Measurements from ENCODE around the gene UBE2I. TPM values are rescaled to one million over a fixed set of nuclear protein-coding genes. Genes with fewer than 3 reads are reported as not detected.

Gene UBE2I
- total and polyA plus RNA-seq, 4 donors: 35.7 to 86.7 (median 72.4) TPM

GRCh38 chr16:1332618-1333148 lies 23.2 kb downstream of the UBE2I start:
- ATAC-seq (ENCODE audit: low FRiP score): no peak
- Histone ChIP-seq H3K36me3 (ENCODE audit: control insufficient read depth in 1 of 2, insufficient read depth in 2 of 2, low read length in 1 of 2) (no peaks in the 10 kb centered on the region), H3K27me3 (ENCODE audit: control insufficient read depth in 1 of 2, insufficient read depth in 2 of 2, low read length in 1 of 2) (no peaks in the 10 kb centered on the region), H3K4me1 (ENCODE audit: control insufficient read depth in 1 of 2, insufficient read depth in 2 of 2, low read length in 2 of 2) (no peaks in the 10 kb centered on the region), H3K4me3 (ENCODE audit: low read length in 2 of 2) (no peak overlapping the region), H3K9me3 (ENCODE audit: control insufficient read depth, low read length) (peaks cover 2% of the 10 kb centered on the region), H3K27ac (ENCODE audit: low read depth in 1 of 2, low read length in 2 of 2) (no peak overlapping the region)
- 3 to 5% methylated on average over 24 to 26 of the region's 26 CpGs for WGBS, 2 donors
- no peak for DNase-seq
- intact Hi-C loops (cut with DNase I): no loop called here

DNA sequence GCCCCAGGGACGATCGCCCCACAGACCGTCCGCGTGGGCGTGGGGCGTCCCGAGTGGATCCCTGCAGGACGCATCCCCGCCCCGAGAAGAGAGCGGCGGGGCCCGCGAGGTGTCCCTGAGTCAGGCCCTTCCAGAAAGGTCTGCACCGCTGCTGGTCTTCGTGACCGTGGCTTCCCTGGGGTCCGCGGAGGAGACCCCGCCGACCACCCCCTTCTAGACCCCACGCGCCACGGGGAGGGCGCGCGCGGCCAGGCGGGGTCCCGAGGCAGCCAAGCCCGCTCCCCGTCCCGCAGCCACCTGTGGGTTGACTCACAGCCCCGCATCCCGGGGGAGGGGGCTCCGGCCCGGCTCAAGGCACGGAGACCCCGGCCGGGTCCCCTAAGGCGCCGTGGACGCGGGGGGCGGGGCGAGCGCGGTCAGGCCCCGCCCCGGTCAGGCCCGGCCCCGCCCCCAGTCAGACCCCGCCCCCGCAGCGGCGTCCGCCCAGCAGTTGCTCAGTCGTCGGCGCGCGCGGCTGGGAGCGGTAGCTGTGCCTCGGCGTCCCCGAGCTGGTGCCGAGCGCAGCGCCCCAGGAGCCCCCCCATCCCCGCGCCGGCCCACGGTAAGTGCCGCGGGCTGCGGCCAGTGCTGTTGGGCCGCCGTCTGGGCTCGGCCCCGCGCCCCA lies 23.8 kb downstream of the UBE2I start, which contains the start of gene BAIAP3:
TSS of gene BAIAP3 (plus strand) at position 497 of the 664 bp plus-strand sequence. CDS start 4,905 bp downstream, outside the sequence.
- no peaks in the 10 kb centered on the region for H3K36me3 ChIP-seq (ENCODE audit: control insufficient read depth in 1 of 2, insufficient read depth in 2 of 2, low read length in 1 of 2)
- intact Hi-C loops (cut with DNase I): no loop called here
- ATAC-seq (ENCODE audit: low FRiP score) (no peak), DNase-seq (peak in 1 of 2 donors; percentile 88)
- no peaks in the 10 kb centered on the region for H3K4me1 ChIP-seq (ENCODE audit: control insufficient read depth in 1 of 2, insufficient read depth in 2 of 2, low read length in 2 of 2)
- 3 to 4% methylated on average over 43 to 83 of the region's 83 CpGs for WGBS, 2 donors
- H3K4me3 ChIP-seq (ENCODE audit: low read length in 2 of 2): no peak within 1 kb of the TSS
- H3K27me3 ChIP-seq (ENCODE audit: control insufficient read depth in 1 of 2, insufficient read depth in 2 of 2, low read length in 1 of 2): no peaks in the 10 kb centered on the region
- peaks cover 2% of the 10 kb centered on the region for H3K9me3 ChIP-seq (ENCODE audit: control insufficient read depth, low read length)
- H3K27ac ChIP-seq (ENCODE audit: low read depth in 1 of 2, low read length in 2 of 2): no peak within 1 kb of the TSS

- Histone ChIP-seq H3K36me3 (ENCODE audit: control insufficient read depth in 1 of 2, insufficient read depth in 2 of 2, low read length in 1 of 2) (no peaks in the 10 kb centered on the region), H3K4me3 (ENCODE audit: low read length in 2 of 2) (no peak overlapping the region), H3K4me1 (ENCODE audit: control insufficient read depth in 1 of 2, insufficient read depth in 2 of 2, low read length in 2 of 2) (no peaks in the 10 kb centered on the region), H3K9me3 (ENCODE audit: control insufficient read depth, low read length) (peaks cover 2% of the 10 kb centered on the region), H3K27ac (ENCODE audit: low read depth in 1 of 2, low read length in 2 of 2) (no peak overlapping the region), H3K27me3 (ENCODE audit: control insufficient read depth in 1 of 2, insufficient read depth in 2 of 2, low read length in 1 of 2) (no peaks in the 10 kb centered on the region)
- DNase-seq (no peak), ATAC-seq (ENCODE audit: low FRiP score) (no peak)
- intact Hi-C loops (cut with DNase I): no loop called here
- 2% methylated on average over 52 to 78 of the region's 78 CpGs for WGBS, 2 donors
These were observed 24.6 kb downstream of the UBE2I start for GRCh38 chr16:1333854-1334700.

DNA sequence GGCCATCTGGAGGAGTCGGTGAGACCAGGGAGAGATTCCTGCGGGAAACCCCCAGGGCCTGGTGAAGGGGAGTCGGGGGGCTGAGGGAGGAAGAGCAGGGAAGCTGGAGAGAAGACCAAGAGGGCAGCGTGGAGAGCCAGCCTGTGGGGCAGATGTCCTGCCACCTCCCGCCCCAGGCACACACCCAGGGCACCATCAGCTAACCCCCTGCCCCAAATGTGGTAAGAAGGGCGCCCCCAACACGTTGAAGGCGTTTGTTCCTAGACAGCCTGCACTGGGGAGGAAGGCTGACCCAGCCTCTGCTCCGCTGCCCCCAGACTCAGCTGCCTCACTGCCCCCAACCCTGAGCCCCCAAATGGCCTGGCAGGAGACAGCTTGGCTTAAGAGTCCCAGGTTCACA lies 25.3 kb downstream of the UBE2I start:
- WGBS, 2 donors: 34 to 35% methylated on average over 9 of the region's 9 CpGs
- no peak overlapping the region for H3K4me3 ChIP-seq (ENCODE audit: low read length in 2 of 2)
- H3K36me3 ChIP-seq (ENCODE audit: control insufficient read depth in 1 of 2, insufficient read depth in 2 of 2, low read length in 1 of 2): no peaks in the 10 kb centered on the region
- H3K9me3 ChIP-seq (ENCODE audit: control insufficient read depth, low read length): peaks cover 2% of the 10 kb centered on the region
- H3K4me1 ChIP-seq (ENCODE audit: control insufficient read depth in 1 of 2, insufficient read depth in 2 of 2, low read length in 2 of 2): no peaks in the 10 kb centered on the region
- DNase-seq (no peak), ATAC-seq (ENCODE audit: low FRiP score) (no peak)
- H3K27me3 ChIP-seq (ENCODE audit: control insufficient read depth in 1 of 2, insufficient read depth in 2 of 2, low read length in 1 of 2): no peaks in the 10 kb centered on the region
- H3K27ac ChIP-seq (ENCODE audit: low read depth in 1 of 2, low read length in 2 of 2): no peak overlapping the region
- intact Hi-C loops (cut with DNase I): no loop called here

DNA sequence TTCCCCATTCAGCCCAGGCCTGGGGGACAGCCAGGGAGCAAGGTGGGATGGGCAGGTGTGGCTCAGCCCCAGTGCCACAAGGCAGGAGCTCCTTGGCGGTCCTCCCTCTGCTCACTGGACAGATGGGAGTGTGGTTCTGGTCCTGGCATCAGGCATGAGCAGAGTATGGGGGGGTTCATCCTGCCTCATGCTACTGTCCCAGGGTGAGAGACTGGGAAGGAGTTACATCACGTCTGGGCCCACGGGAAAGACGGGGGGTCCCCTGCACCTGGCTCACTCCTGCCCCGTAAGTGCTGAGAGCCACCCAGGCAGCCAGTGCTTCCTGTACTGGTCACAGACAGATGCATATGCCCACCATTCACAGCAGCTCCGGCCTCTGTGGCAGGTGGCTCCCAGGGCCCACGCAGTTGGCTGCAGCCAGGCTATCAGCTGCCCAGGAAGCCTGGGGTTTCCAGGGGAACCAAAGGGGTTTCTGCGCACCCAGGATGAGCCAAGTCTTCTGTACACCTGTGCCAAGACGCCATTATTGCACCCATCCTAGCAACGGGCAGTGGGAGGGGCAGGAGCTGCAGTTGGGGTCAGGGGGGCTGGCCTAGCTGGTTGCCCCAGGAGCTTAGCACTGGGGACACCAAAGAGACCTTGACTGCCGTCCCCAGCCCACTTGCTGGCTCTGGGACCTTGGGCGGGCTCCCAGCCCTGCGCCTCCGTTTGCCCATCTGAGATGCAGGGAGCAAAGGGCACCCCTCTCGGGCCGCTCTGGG lies 26.0 kb downstream of the UBE2I start:
- H3K4me1 ChIP-seq (ENCODE audit: control insufficient read depth in 1 of 2, insufficient read depth in 2 of 2, low read length in 2 of 2): no peaks in the 10 kb centered on the region
- no peaks in the 10 kb centered on the region for H3K36me3 ChIP-seq (ENCODE audit: control insufficient read depth in 1 of 2, insufficient read depth in 2 of 2, low read length in 1 of 2)
- no peak overlapping the region for H3K4me3 ChIP-seq (ENCODE audit: low read length in 2 of 2)
- no peaks in the 10 kb centered on the region for H3K27me3 ChIP-seq (ENCODE audit: control insufficient read depth in 1 of 2, insufficient read depth in 2 of 2, low read length in 1 of 2)
- peaks cover 2% of the 10 kb centered on the region for H3K9me3 ChIP-seq (ENCODE audit: control insufficient read depth, low read length)
- H3K27ac ChIP-seq (ENCODE audit: low read depth in 1 of 2, low read length in 2 of 2): no peak overlapping the region
- DNase-seq (no peak), ATAC-seq (ENCODE audit: low FRiP score) (no peak)
- intact Hi-C loops (cut with DNase I): no loop called here
- 42 to 48% methylated on average over 16 of the region's 16 CpGs for WGBS, 2 donors

- DNase-seq: no peak
- no peak for ATAC-seq (ENCODE audit: low FRiP score)
- H3K9me3 ChIP-seq (ENCODE audit: control insufficient read depth, low read length): no peaks in the 10 kb centered on the region
- H3K36me3 ChIP-seq (ENCODE audit: control insufficient read depth in 1 of 2, insufficient read depth in 2 of 2, low read length in 1 of 2): no peaks in the 10 kb centered on the region
- no peak overlapping the region for H3K27ac ChIP-seq (ENCODE audit: low read depth in 1 of 2, low read length in 2 of 2)
- H3K4me3 ChIP-seq (ENCODE audit: low read length in 2 of 2): no peak overlapping the region
- H3K4me1 ChIP-seq (ENCODE audit: control insufficient read depth in 1 of 2, insufficient read depth in 2 of 2, low read length in 2 of 2): no peaks in the 10 kb centered on the region
- 6% methylated on average over 12 of the region's 12 CpGs for WGBS, 2 donors
- intact Hi-C loops (cut with DNase I): no loop called here
- no peaks in the 10 kb centered on the region for H3K27me3 ChIP-seq (ENCODE audit: control insufficient read depth in 1 of 2, insufficient read depth in 2 of 2, low read length in 1 of 2)
These were observed 26.6 kb downstream of the UBE2I start for GRCh38 chr16:1335996-1336395.

GRCh38 chr16:1336619-1337018 lies 27.2 kb downstream of the UBE2I start:
- ATAC-seq (ENCODE audit: low FRiP score) (no peak), DNase-seq (no peak)
- Histone ChIP-seq H3K9me3 (ENCODE audit: control insufficient read depth, low read length) (no peaks in the 10 kb centered on the region), H3K36me3 (ENCODE audit: control insufficient read depth in 1 of 2, insufficient read depth in 2 of 2, low read length in 1 of 2) (no peaks in the 10 kb centered on the region), H3K27ac (ENCODE audit: low read depth in 1 of 2, low read length in 2 of 2) (no peak overlapping the region), H3K4me3 (ENCODE audit: low read length in 2 of 2) (no peak overlapping the region), H3K27me3 (ENCODE audit: control insufficient read depth in 1 of 2, insufficient read depth in 2 of 2, low read length in 1 of 2) (no peaks in the 10 kb centered on the region), H3K4me1 (ENCODE audit: control insufficient read depth in 1 of 2, insufficient read depth in 2 of 2, low read length in 2 of 2) (no peaks in the 10 kb centered on the region)
- intact Hi-C loops (cut with DNase I): no loop called here
- WGBS, 2 donors: 63 to 66% methylated on average over 15 of the region's 15 CpGs

- 38 to 44% methylated on average over 9 of the region's 9 CpGs for WGBS, 2 donors
- H3K9me3 ChIP-seq (ENCODE audit: control insufficient read depth, low read length): no peaks in the 10 kb centered on the region
- H3K36me3 ChIP-seq (ENCODE audit: control insufficient read depth in 1 of 2, insufficient read depth in 2 of 2, low read length in 1 of 2): no peaks in the 10 kb centered on the region
- intact Hi-C loops (cut with DNase I): no loop called here
- H3K4me1 ChIP-seq (ENCODE audit: control insufficient read depth in 1 of 2, insufficient read depth in 2 of 2, low read length in 2 of 2): no peaks in the 10 kb centered on the region
- ATAC-seq (ENCODE audit: low FRiP score) (no peak), DNase-seq (no peak)
- H3K27me3 ChIP-seq (ENCODE audit: control insufficient read depth in 1 of 2, insufficient read depth in 2 of 2, low read length in 1 of 2): no peaks in the 10 kb centered on the region
- H3K27ac ChIP-seq (ENCODE audit: low read depth in 1 of 2, low read length in 2 of 2): no peak overlapping the region
- H3K4me3 ChIP-seq (ENCODE audit: low read length in 2 of 2): no peak overlapping the region
These were observed 28.1 kb downstream of the UBE2I start for GRCh38 chr16:1337486-1337885.

Data from aorta (tissue), 5 donors.